Measurements from ENCODE around the gene CFAP97.

- TF ChIP-seq CTCF (IDR thresholded peaks at IDR 0.05; ENCODE audit: insufficient read depth, low read length), result no peak
- no peak for TF ChIP-seq GABPA (IDR thresholded peaks at IDR 0.05; ENCODE audit: low read depth)
Observed at GRCh38 chr4:185151296-185151695, 52.5 kb downstream of the CFAP97 start.

Data from HL-60 (cell line).